Naive thymus-derived CD8-positive, alpha-beta T cell (primary cell): Measurements from ENCODE around the gene COMP. TPM values are rescaled to one million over a fixed set of nuclear protein-coding genes. Genes with fewer than 3 reads are reported as not detected.
"Not testable (repeated sequence)": the region's sequence is repeated elsewhere in the genome, so short reads cannot be mapped to it uniquely, and the experiment has no call there.

ENCODE experiments used
- ATAC-seq, 2 donors: fragments of 150-1000 bp; cut with Tn5 transposase in 1 of 2; sonication (Bioruptor Pico), chemical (Tn5 transposase) in 1 of 2; 1 replicate in 1 of 2; 2 replicates in 1 of 2; pipeline ENCODE4 v1.10.0; 2021; ENCODE audit warnings: mild to moderate bottlenecking in 2 of 2, moderate library complexity in 2 of 2
- POLR2A ChIA-PET: fragments of 350-600 bp; sonication (Branson Sonifier 250); formaldehyde crosslinking; loops from one replicate; lab custom pipeline; 2021; ENCODE audit warnings: antibody characterized with exemption; lab: Charles Lee
- DNase-seq, 10 donors: peaks; one replicate each; pipeline versions ENCODE4 v3.0.0 to v3.0.0-alpha.2; 2020 to 2022
- H3K27ac Mint-ChIP-seq, 10 donors: one replicate each; pipeline ENCODE4 v1.8.0; 2020 to 2022; ENCODE audit warnings: mild to moderate bottlenecking in 10 of 10, mixed read lengths in 10 of 10, moderate library complexity in 4 of 10, inconsistent platforms in 1 of 10
- H3K27me3 Mint-ChIP-seq, 5 donors: one replicate each; pipeline ENCODE4 v1.8.0; 2021 to 2022; ENCODE audit warnings: mixed read lengths in 5 of 5
- H3K36me3 Mint-ChIP-seq, 3 donors: one replicate each; pipeline ENCODE4 v1.8.0; 2020 to 2022; ENCODE audit warnings: mixed read lengths in 3 of 3, mild to moderate bottlenecking in 2 of 3, inconsistent platforms in 1 of 3
- H3K4me1 Mint-ChIP-seq, 4 donors: one replicate each; pipeline ENCODE4 v1.8.0; 2021 to 2022; ENCODE audit warnings: mixed read lengths in 4 of 4
- H3K4me3 Mint-ChIP-seq, 10 donors: one replicate each; pipeline ENCODE4 v1.8.0; 2020 to 2022; ENCODE audit warnings: mild to moderate bottlenecking in 10 of 10, mixed read lengths in 10 of 10, moderate library complexity in 6 of 10, inconsistent platforms in 1 of 10
- H3K9me3 Mint-ChIP-seq, 9 donors: one replicate each; pipeline ENCODE4 v1.8.0; 2020 to 2022; ENCODE audit warnings: mixed read lengths in 9 of 9, mild to moderate bottlenecking in 3 of 9, inconsistent platforms in 1 of 9, moderate library complexity in 1 of 9
- polyA plus RNA-seq, 3 donors: library from polyadenylated mRNA; unstranded; fragments of 300-500 nt; fragmentation: Illumina TruSeq; gene quantifications; one replicate each; pipeline ENCODE4 v1.2.3, GENCODE V29; 2021
- total RNA-seq, 8 experiments: library from RNA in 2 of 8; stranded (reverse) in 2 of 8; gene quantifications; one replicate each; pipeline ENCODE4 v1.2.3 and lab custom pipeline; 2021 to 2026

The COMP gene
- total and polyA plus RNA-seq, 5 experiments from 2014 or later = not detected

GRCh38 chr19:18735324-18735723, 55.8 kb downstream of the COMP start:
- Mint-ChIP-seq H3K4me1 (peaks cover 2 to 17% (median 10%) of the 10 kb centered on the region in 4 donors), H3K36me3 (peaks cover 0 to 7% (median 0%) of the 10 kb centered on the region in 3 donors), H3K27ac (peak overlapping the region in 2 of 10 donors; percentile 34 to 40), H3K4me3 (no peak overlapping the region), H3K27me3 (no peaks in the 10 kb centered on the region), H3K9me3 (no peaks in the 10 kb centered on the region)
- POLR2A ChIA-PET = no interaction called here
- ATAC-seq (no peak), DNase-seq (no peak)

- ATAC-seq, POLR2A ChIA-PET, H3K9me3 Mint-ChIP-seq, H3K4me3 Mint-ChIP-seq, H3K27me3 Mint-ChIP-seq, H3K36me3 Mint-ChIP-seq, DNase-seq: not testable (repeated sequence)
- peaks cover 2 to 17% (median 10%) of the 10 kb centered on the region in 4 donors for H3K4me1 Mint-ChIP-seq
- peak overlapping the region in 3 of 10 donors; percentile 6 to 84 (median 52) for H3K27ac Mint-ChIP-seq
Observed at GRCh38 chr19:18733762-18734332, 57.3 kb downstream of the COMP start.

GRCh38 chr19:18733196-18733647, 57.9 kb downstream of the COMP start:
- ATAC-seq (no peak), DNase-seq (no peak)
- H3K4me1 Mint-ChIP-seq = peaks cover 2 to 15% (median 10%) of the 10 kb centered on the region in 4 donors
- no peaks in the 10 kb centered on the region for H3K9me3 Mint-ChIP-seq
- peak overlapping the region in 1 of 10 donors; percentile 84 for H3K27ac Mint-ChIP-seq
- no peak overlapping the region for H3K4me3 Mint-ChIP-seq
- POLR2A ChIA-PET = no interaction called here
- H3K36me3 Mint-ChIP-seq = peaks cover 0 to 9% (median 0%) of the 10 kb centered on the region in 3 donors
- no peaks in the 10 kb centered on the region for H3K27me3 Mint-ChIP-seq

Other genes with a start within 250 kb of the COMP start
- 100 to 1,000 TPM; 235 to 236 TPM for gene FKBP8, start 247.7 kb downstream of the COMP start, total RNA-seq
- 100 to 1,000 TPM in 2 of 3 donors, 10 to 100 TPM in 1; 87.0 to 125 (median 106) TPM for gene FKBP8, start 247.7 kb downstream of the COMP start, polyA plus RNA-seq
- 10 to 100 TPM; 96.2 to 97.9 TPM for gene KXD1, start 233.4 kb downstream of the COMP start, total RNA-seq
- gene KXD1, start 233.4 kb downstream of the COMP start, polyA plus RNA-seq = 10 to 100 TPM; 68.3 to 80.2 (median 79.4) TPM
- gene UBA52, start 219.4 kb downstream of the COMP start, total RNA-seq = 1,000 to 10,000 TPM; 1,986 to 2,036 TPM
- 1,000 to 10,000 TPM; 1,743 to 2,077 (median 1,903) TPM for gene UBA52, start 219.4 kb downstream of the COMP start, polyA plus RNA-seq
- gene REX1BD, start 202.5 kb downstream of the COMP start, total RNA-seq = 100 to 1,000 TPM; 138 to 165 TPM
- gene REX1BD, start 202.5 kb downstream of the COMP start, polyA plus RNA-seq = 100 to 1,000 TPM; 165 to 196 (median 176) TPM
- gene CRLF1, start 184.5 kb downstream of the COMP start, total RNA-seq = not detected
- gene CRLF1, start 184.5 kb downstream of the COMP start, polyA plus RNA-seq = 1 to 10 TPM in 1 of 3 donors, under 1 TPM in 1, not detected in 1; 0.55 to 1.1 TPM
- gene TMEM59L, start 178.4 kb downstream of the COMP start, total RNA-seq = not detected
- gene TMEM59L, start 178.4 kb downstream of the COMP start, polyA plus RNA-seq = under 1 TPM in 2 of 3 donors, not detected in 1; 0.09 to 0.27 TPM
- 10 to 100 TPM; 12.1 to 13.9 TPM for gene KLHL26, start 154.3 kb downstream of the COMP start, total RNA-seq
- gene KLHL26, start 154.3 kb downstream of the COMP start, polyA plus RNA-seq = 1 to 10 TPM; 3.3 to 5.7 (median 5.3) TPM
- gene CRTC1, start 107.6 kb downstream of the COMP start, total RNA-seq = 10 to 100 TPM; 24.2 to 25.7 TPM
- gene CRTC1, start 107.6 kb downstream of the COMP start, polyA plus RNA-seq = 1 to 10 TPM; 1.2 to 2.0 (median 1.9) TPM
- gene UPF1, start 40.7 kb upstream of the COMP start, total RNA-seq = 100 to 1,000 TPM; 109 to 112 TPM
- gene UPF1, start 40.7 kb upstream of the COMP start, polyA plus RNA-seq = 10 to 100 TPM in 1 of 3 donors, 1 to 10 TPM in 2; 7.5 to 28.4 (median 9.5) TPM
- gene CERS1, start 104.9 kb upstream of the COMP start, total RNA-seq = not detected
- gene CERS1, start 104.9 kb upstream of the COMP start, polyA plus RNA-seq = not detected
- gene COPE, start 128.1 kb upstream of the COMP start, total RNA-seq = 100 to 1,000 TPM; 145 to 149 TPM
- 100 to 1,000 TPM; 224 to 259 (median 235) TPM for gene COPE, start 128.1 kb upstream of the COMP start, polyA plus RNA-seq
- 10 to 100 TPM; 39.4 to 46.4 TPM for gene DDX49, start 128.4 kb upstream of the COMP start, total RNA-seq
- 10 to 100 TPM; 21.7 to 37.5 (median 24.7) TPM for gene DDX49, start 128.4 kb upstream of the COMP start, polyA plus RNA-seq
- under 1 TPM in 1 of 2 experiments, not detected in 1; 0.55 TPM for gene HOMER3, start 149.9 kb upstream of the COMP start, total RNA-seq
- not detected for gene HOMER3, start 149.9 kb upstream of the COMP start, polyA plus RNA-seq
- gene SUGP2, start 242.2 kb upstream of the COMP start, total RNA-seq = 100 to 1,000 TPM; 128 to 136 TPM
- 1 to 10 TPM; 7.4 to 8.2 (median 7.5) TPM for gene SUGP2, start 242.2 kb upstream of the COMP start, polyA plus RNA-seq
- 10 to 100 TPM; 18.1 to 18.4 TPM for gene ARMC6, start 242.3 kb upstream of the COMP start, total RNA-seq
- 10 to 100 TPM; 29.5 to 42.4 (median 38.2) TPM for gene ARMC6, start 242.3 kb upstream of the COMP start, polyA plus RNA-seq